Testis (tissue), 3 donors: ENCODE data around the gene DEFB124. TPM values are rescaled to one million over a fixed set of nuclear protein-coding genes. Genes with fewer than 3 reads are reported as not detected.
A peak's percentile ranks its signal among the peaks of the same experiment; 100 is the strongest.

Source experiments
- DNase-seq: peaks from one replicate; pipeline ENCODE4 v3.0.0-alpha.2; 2019
- H3K27ac ChIP-seq, 2 donors: fragments of 200-600 bp; sonication (generic); one replicate each; pipeline ENCODE4 v1.5.1; 2019
- H3K27me3 ChIP-seq: fragments of 200-600 bp; sonication (generic); one replicate; pipeline ENCODE4 v1.5.1; 2019
- H3K36me3 ChIP-seq: fragments of 200-600 bp; sonication (generic); one replicate; pipeline ENCODE4 v1.5.1; 2017; ENCODE audit warnings: low read depth; ENCODE audit errors: missing control alignments
- H3K4me1 ChIP-seq: fragments of 200-600 bp; sonication (generic); one replicate; pipeline ENCODE4 v1.5.1; 2019
- H3K4me3 ChIP-seq, 2 donors: fragments of 200-600 bp; sonication (generic); one replicate each; pipeline ENCODE4 v1.5.1; 2017 to 2019
- H3K9me3 ChIP-seq: fragments of 200-600 bp; sonication (generic); one replicate; pipeline ENCODE4 v1.5.1; 2017
- CTCF ChIP-seq, 3 experiments: fragments of 450-650 bp in 2 of 3; fragments of 200-600 bp in 1 of 3; sonication (generic) in 1 of 3; IDR thresholded peaks; one replicate each; pipeline ENCODE4 v1.5.1; 2016 to 2019; ENCODE audit warnings: antibody characterized with exemption in 3 of 3, mild to moderate bottlenecking in 2 of 3, moderate library complexity in 1 of 3
- POLR2A ChIP-seq: fragments of 450-650 bp; IDR thresholded peaks from one replicate; pipeline ENCODE4 v1.6.1; 2017; ENCODE audit warnings: antibody characterized with exemption, mild to moderate bottlenecking, moderate library complexity
- WGBS, 2 donors: methylation state at CpG; one replicate each; pipeline ENCODE4 v1.1.5; 2018; 5-methylcytosine and 5-hydroxymethylcytosine counted together
- intact Hi-C: fragments of 100-400 bp; cut with DNase I; formaldehyde crosslinking; loops from one replicate; pipeline ENCODE4 v1.15.1; 2023; ENCODE audit warnings: low total_unique reads
- polyA plus RNA-seq: library from polyadenylated mRNA; stranded (reverse); fragments of 350-450 nt; fragmentation: Illumina TruSeq; extraction: RNeasy Lipid Tissue Mini Kit (QIAGEN cat#74804); gene quantifications from one replicate; pipeline ENCODE4 v1.2.3, GENCODE V29; 2014; ENCODE audit warnings: low read depth, low replicate concordance; ENCODE audit not compliant: insufficient read depth
- total RNA-seq, 2 donors: library from RNA; depleted of rRNA; stranded (reverse); fragments of >200 nt; gene quantifications; one replicate each; pipeline ENCODE4 v1.2.3, GENCODE V29; 2016

DEFB124 gene
- total and polyA plus RNA-seq, 3 donors from 2014 or later: 8.2 TPM; not detected in 2

- Histone ChIP-seq H3K36me3 (no peaks in the 10 kb centered on the region), H3K9me3 (no peaks in the 10 kb centered on the region), H3K27ac (no peak overlapping the region), H3K27me3 (no peaks in the 10 kb centered on the region), H3K4me1 (peaks cover 11% of the 10 kb centered on the region), H3K4me3 (no peak overlapping the region)
- DNase-seq: no peak
- TF ChIP-seq POLR2A (no peak), CTCF (IDR thresholded peaks at IDR 0.05) (no peak)
- intact Hi-C loops: no loop called here
- whole genome bisulfite sequencing, 2 donors: 88 to 99% methylated on average over 3 of the region's 3 CpGs
Observed at GRCh38 chr20:31490752-31491151, 15.8 kb upstream of the DEFB124 start.

- Histone ChIP-seq H3K4me3 (no peak overlapping the region), H3K36me3 (no peaks in the 10 kb centered on the region), H3K27ac (no peak overlapping the region), H3K4me1 (peaks cover 14% of the 10 kb centered on the region), H3K9me3 (no peaks in the 10 kb centered on the region), H3K27me3 (no peaks in the 10 kb centered on the region)
- WGBS, 2 donors: 66 to 70% methylated on average over 3 of the region's 3 CpGs
- no peak for DNase-seq
- intact Hi-C loops: no loop called here
- TF ChIP-seq POLR2A: no peak
- TF ChIP-seq CTCF (IDR thresholded peaks at IDR 0.05): no peak
Observed at GRCh38 chr20:31489152-31489551, 14.2 kb upstream of the DEFB124 start.

- DNase-seq: no peak
- no peak for TF ChIP-seq CTCF (IDR thresholded peaks at IDR 0.05)
- TF ChIP-seq POLR2A: no peak
- H3K27me3 ChIP-seq: no peaks in the 10 kb centered on the region
- H3K27ac ChIP-seq: peak overlapping the region in 1 of 2 donors; percentile 15
- no peak overlapping the region for H3K4me3 ChIP-seq
- peaks cover 14% of the 10 kb centered on the region for H3K4me1 ChIP-seq
- no peaks in the 10 kb centered on the region for H3K36me3 ChIP-seq
- 62 to 63% methylated on average over 2 of the region's 2 CpGs for WGBS, 2 donors
- intact Hi-C loops: no loop called here
- no peaks in the 10 kb centered on the region for H3K9me3 ChIP-seq
Observed at GRCh38 chr20:31488115-31488514, 13.2 kb upstream of the DEFB124 start.

GRCh38 chr20:31485450-31486339, 10.8 kb upstream of the DEFB124 start:
- Histone ChIP-seq H3K27me3 (no peaks in the 10 kb centered on the region), H3K4me1 (peaks cover 14% of the 10 kb centered on the region), H3K9me3 (no peaks in the 10 kb centered on the region), H3K27ac (peak overlapping the region; percentile 63 to 86), H3K4me3 (peak overlapping the region in 1 of 2 donors; percentile 41), H3K36me3 (no peaks in the 10 kb centered on the region)
- WGBS, 2 donors: 6 to 13% methylated on average over 24 to 31 of the region's 31 CpGs
- TF ChIP-seq POLR2A (no peak), CTCF (IDR thresholded peaks at IDR 0.05) (no peak)
- DNase-seq: peak; percentile 58
- intact Hi-C loops: no loop called here
